Measurements from ENCODE around the gene PAGE2B. TPM values are rescaled to one million over a fixed set of nuclear protein-coding genes. Genes with fewer than 3 reads are reported as not detected.

PAGE2B gene
- total RNA-seq, 4 donors from 2014 or later = not detected

- TF ChIP-seq CTCF (IDR thresholded peaks at IDR 0.05; ENCODE audit: low read depth) = no peak
Observed at GRCh38 chrX:55118574-55118973, 43.7 kb downstream of the PAGE2B start.

- TF ChIP-seq CTCF (IDR thresholded peaks at IDR 0.05; ENCODE audit: low read depth) = no peak
Observed at GRCh38 chrX:55119271-55119670, 44.4 kb downstream of the PAGE2B start.

GRCh38 chrX:55119712-55120111 is 44.9 kb downstream of the PAGE2B start:
- no peak for TF ChIP-seq CTCF (IDR thresholded peaks at IDR 0.05; ENCODE audit: low read depth)

- no peak for TF ChIP-seq CTCF (IDR thresholded peaks at IDR 0.05; ENCODE audit: low read depth)
Observed at GRCh38 chrX:55120761-55121358, 46.0 kb downstream of the PAGE2B start.

- no peak for TF ChIP-seq CTCF (IDR thresholded peaks at IDR 0.05; ENCODE audit: low read depth)
Observed at GRCh38 chrX:55123900-55124299, 49.1 kb downstream of the PAGE2B start.

- no peak for TF ChIP-seq CTCF (IDR thresholded peaks at IDR 0.05; ENCODE audit: low read depth)
Observed at GRCh38 chrX:55127692-55128091, 52.9 kb downstream of the PAGE2B start.

Other genes starting within 250 kb of the PAGE2B start
- 1 to 10 TPM; 2.3 to 6.8 (median 5.5) TPM for gene TRO, start 154.2 kb upstream of the PAGE2B start, total RNA-seq
- gene PFKFB1, start 80.8 kb upstream of the PAGE2B start, total RNA-seq = 10 to 100 TPM in 2 of 4 donors, 1 to 10 TPM in 2; 4.7 to 54.6 (median 11.3) TPM
- gene APEX2, start 74.7 kb upstream of the PAGE2B start, total RNA-seq = 1 to 10 TPM; 6.8 to 8.3 (median 7.5) TPM
- gene ALAS2, start 44.1 kb upstream of the PAGE2B start, total RNA-seq = 1 to 10 TPM in 2 of 4 donors, not detected in 2; 2.6 to 3.5 TPM
- not detected for gene PAGE2, start 14.0 kb downstream of the PAGE2B start, total RNA-seq
- not detected for gene PAGE5, start 145.3 kb downstream of the PAGE2B start, total RNA-seq
- not detected for gene PAGE3, start 189.9 kb downstream of the PAGE2B start, total RNA-seq

All from subcutaneous adipose tissue (tissue), 4 donors.